G401.6 (cell line): Measurements from ENCODE around the gene OR5D13.

Experiments used
- FAIRE-seq: peaks from 2 replicates; lab custom pipeline; 2012; peaks lifted over from hg19 to GRCh38; lab: Jason Lieb, UNC

The OR5D13 gene, protein sequence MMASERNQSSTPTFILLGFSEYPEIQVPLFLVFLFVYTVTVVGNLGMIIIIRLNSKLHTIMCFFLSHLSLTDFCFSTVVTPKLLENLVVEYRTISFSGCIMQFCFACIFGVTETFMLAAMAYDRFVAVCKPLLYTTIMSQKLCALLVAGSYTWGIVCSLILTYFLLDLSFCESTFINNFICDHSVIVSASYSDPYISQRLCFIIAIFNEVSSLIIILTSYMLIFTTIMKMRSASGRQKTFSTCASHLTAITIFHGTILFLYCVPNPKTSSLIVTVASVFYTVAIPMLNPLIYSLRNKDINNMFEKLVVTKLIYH

DNA sequence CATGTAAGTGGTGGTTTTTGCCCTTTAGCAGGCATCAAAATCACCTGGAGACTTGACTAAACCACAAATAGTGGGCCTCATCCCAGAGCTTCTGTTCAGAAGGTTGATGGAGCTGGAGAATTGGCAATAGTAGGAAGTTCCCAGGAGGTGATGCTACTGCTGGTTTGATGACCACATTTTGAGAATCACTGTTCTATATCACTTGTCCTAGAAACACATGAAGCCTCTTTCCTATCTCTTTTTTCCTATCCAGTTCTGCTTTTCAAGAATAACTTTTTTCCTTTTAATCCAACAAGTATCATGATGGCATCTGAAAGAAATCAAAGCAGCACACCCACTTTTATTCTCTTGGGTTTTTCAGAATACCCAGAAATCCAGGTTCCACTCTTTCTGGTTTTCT is at the start of gene OR5D13:
Gene OR5D13, plus strand, starts transcription at position 301 of the 400 bp plus-strand sequence. Its CDS starts 0 bp downstream, at position 301.
- FAIRE-seq: no peak

DNA sequence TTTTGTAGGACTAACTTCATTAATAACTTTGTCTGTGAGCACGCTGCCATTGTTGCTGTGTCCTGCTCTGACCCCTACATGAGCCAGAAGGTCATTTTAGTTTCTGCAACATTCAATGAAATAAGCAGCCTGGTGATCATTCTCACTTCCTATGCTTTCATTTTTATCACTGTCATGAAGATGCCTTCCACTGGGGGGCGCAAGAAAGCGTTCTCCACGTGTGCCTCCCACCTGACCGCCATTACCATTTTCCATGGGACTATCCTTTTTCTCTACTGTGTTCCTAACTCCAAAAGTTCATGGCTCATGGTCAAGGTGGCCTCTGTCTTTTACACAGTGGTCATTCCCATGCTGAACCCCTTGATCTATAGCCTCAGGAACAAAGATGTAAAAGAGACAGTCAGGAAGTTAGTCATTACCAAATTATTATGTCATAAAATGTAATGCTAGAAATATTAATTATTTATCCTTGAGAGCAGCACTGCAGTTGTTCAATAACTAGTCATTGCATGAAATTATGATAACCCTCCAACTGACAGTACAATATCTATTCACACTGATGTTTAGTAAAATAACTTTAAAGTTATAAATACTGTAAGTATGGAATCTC is 46.4 kb upstream of the OR5D13 start:
- FAIRE-seq: no peak

DNA sequence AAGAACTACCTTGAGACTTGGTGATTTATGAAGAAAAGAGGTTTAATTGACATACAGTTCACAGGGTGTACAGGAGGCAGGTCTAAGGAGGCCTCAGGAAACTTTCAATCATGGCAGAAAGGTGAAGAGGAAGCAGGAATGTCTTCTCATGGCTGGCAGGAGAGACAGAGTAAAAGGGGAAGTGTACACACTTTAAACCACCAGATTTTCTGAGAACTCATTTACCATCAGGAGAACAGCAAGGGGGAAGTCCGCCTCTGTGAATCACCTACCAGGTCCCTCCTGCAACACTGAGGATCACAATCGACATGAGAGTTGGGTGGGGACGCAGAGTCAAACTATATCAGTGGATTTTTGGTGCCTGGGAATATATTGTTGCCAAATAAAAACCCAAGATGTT is 40.3 kb upstream of the OR5D13 start:
- no peak for FAIRE-seq

DNA sequence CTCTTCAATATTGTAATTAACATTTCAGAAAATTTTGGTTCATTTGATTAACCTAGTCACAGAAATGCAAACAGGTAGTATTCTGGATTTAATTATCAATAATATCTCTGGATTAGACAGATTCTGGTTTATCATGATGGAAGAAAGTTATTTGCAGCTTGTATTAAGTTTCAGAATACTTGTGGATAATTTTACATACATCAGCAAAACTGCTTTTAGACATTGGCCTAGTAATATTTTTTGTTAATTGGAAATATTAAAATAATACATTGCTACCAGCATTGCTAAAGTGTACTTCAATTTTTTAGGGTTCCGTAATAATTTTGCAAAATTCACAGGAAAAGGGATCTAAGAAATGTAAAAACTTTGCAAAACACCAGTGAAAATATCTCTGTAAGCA is 18.4 kb downstream of the OR5D13 start:
- FAIRE-seq: no peak

DNA sequence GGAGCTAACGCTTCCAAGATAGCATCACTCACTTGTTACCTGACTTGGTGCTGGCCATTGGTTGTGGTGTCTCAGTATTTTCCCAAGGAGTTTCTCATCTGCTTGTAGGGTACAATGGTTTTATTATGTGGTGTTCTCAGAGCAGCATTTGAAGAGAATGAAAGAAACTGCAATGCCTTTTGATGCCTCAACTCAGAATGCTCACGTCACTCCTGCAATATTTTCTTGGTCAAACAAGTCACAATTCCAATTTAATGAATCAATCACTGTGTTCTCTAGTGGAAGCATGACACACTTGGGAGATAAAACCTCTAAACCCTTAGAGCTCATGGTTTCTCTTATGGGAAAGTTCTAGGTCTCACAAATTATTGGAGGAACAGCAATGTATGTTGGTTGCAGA is 20.1 kb downstream of the OR5D13 start:
- no peak for FAIRE-seq

DNA sequence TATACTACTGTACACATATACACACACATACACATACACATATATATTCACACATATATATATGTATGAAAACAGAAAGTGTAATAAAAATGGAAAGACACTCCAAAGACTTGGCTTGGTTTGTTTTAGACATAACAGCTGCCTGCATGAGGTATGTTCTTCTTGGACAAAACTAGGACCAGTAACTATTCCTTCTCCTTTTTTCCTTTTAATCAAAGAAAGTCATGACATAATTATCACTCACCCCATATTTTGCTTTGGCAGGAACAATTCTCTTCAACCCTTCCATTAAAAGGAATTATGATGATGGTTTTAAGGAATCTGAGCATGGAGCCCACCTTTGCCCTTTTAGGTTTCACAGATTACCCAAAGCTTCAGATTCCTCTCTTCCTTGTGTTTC is 22.0 kb downstream of the OR5D13 start, which contains the start of gene OR5D14:
Gene OR5D14, plus strand, starts transcription at position 301 of the 400 bp plus-strand sequence. Its CDS starts 0 bp downstream, at position 301.
- FAIRE-seq: no peak

DNA sequence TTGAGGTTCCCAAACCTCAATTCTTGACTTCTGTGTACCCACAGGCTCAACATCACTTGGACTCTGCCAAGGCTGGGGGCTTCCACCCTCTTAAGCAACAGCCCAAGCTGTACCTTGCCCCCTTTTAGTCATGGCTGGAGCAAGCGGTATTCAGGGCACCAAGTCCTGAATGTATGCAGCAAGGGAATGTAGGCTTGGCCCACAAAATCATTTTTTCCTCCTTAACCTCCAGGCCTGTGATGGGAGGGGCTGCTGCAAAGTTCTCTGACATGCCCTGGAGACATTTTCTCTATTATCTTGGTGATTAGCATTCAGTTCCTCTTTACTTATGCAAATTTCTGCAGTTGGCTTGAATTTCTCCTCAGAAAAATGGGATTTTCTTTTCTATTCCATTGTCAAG is 33.0 kb downstream of the OR5D13 start:
- no peak for FAIRE-seq

DNA sequence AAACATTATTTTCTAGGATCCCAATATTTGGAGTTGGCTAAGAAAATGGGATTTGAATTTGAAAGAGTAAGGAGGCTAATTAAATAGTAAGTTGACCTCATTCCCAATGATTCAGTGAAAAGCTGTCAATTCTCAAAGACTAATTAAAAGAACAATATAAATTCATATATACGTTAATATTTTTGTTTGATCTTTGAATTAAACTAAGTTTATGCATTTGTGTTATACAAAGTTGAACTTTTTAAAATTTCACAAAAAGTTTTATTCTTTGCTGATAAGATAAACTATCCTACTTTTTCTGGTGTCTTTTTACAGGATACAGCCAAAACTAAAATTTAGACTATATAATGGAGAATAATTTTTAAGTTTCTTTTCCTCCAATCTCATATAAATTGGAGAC is 37.8 kb downstream of the OR5D13 start, which contains the start of gene OR5L1:
Gene OR5L1, plus strand, starts transcription at position 301 of the 400 bp plus-strand sequence. CDS start 100 bp downstream, outside the sequence.
- no peak for FAIRE-seq

DNA sequence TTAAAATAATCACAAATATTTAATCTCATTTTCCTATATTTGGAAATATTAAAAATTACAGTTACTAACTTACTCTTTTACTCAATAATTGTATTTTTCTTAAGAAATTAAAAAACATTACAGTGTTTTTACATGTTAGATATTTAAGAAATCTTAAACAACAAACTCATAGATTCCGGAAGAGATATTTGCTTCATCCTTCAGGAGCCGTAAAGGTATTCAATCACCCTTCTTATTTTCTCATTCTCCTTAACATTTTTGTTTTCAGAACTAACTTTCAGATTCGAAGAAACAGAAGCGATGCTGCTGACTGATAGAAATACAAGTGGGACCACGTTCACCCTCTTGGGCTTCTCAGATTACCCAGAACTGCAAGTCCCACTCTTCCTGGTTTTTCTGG is 46.1 kb downstream of the OR5D13 start, which contains the start of gene OR5D18:
Gene OR5D18, plus strand, starts transcription at position 301 of the 400 bp plus-strand sequence. Its CDS starts 0 bp downstream, at position 301.
- no peak for FAIRE-seq
